CD4-positive, alpha-beta memory T cell (primary cell): ENCODE results near the gene HNRNPAB. TPM values are rescaled to one million over a fixed set of nuclear protein-coding genes. Genes with fewer than 3 reads are reported as not detected.

Source experiments
- CTCF ChIA-PET: fragments of 350-600 bp; sonication (Branson Sonifier 250); formaldehyde crosslinking; loops from one replicate; lab custom pipeline; 2021; ENCODE audit warnings: inconsistent platforms; ENCODE audit not compliant: partially characterized antibody; lab: Charles Lee
- POLR2A ChIA-PET: fragments of 350-600 bp; sonication (Branson Sonifier 250); formaldehyde crosslinking; loops from one replicate; lab custom pipeline; 2021; ENCODE audit not compliant: partially characterized antibody; lab: Charles Lee
- DNase-seq, 5 donors: peaks; one replicate each; pipeline versions ENCODE4 v3.0.0 to v3.0.0-alpha.2; 2020 to 2022; ENCODE audit warnings: mixed read lengths in 1 of 5
- H3K27ac ChIP-seq: one replicate; pipeline ENCODE4 v1.7.0; 2013; ENCODE audit warnings: low read depth, low read length
- H3K27me3 ChIP-seq: 2 replicates; pipeline ENCODE4 v1.7.0; 2013; ENCODE audit warnings: mild to moderate bottlenecking, low read length, moderate library complexity; ENCODE audit not compliant: insufficient read depth
- H3K36me3 ChIP-seq: 2 replicates; pipeline ENCODE4 v1.7.0; 2013; ENCODE audit warnings: mild to moderate bottlenecking, low read length, moderate library complexity; ENCODE audit not compliant: insufficient read depth
- H3K4me1 ChIP-seq: 2 replicates; pipeline ENCODE4 v1.7.0; 2013; ENCODE audit warnings: mild to moderate bottlenecking, low read length, moderate library complexity; ENCODE audit not compliant: insufficient read depth
- H3K4me3 ChIP-seq, 2 donors: one replicate each; pipeline ENCODE4 v1.7.0; 2013; ENCODE audit warnings: low read length in 2 of 2, mild to moderate bottlenecking in 1 of 2
- H3K9me3 ChIP-seq, 2 donors: one replicate each; pipeline ENCODE4 v1.7.0; 2013; ENCODE audit warnings: low read length in 2 of 2, control low read depth in 1 of 2; ENCODE audit not compliant: control insufficient read depth in 1 of 2
- H3K27ac Mint-ChIP-seq, 7 donors: one replicate each; pipeline ENCODE4 v1.8.0; 2020 to 2021; ENCODE audit warnings: mixed read lengths in 7 of 7, mild to moderate bottlenecking in 6 of 7, inconsistent platforms in 3 of 7, moderate library complexity in 3 of 7
- H3K27me3 Mint-ChIP-seq, 2 donors: one replicate each; pipeline ENCODE4 v1.8.0; 2020 to 2021; ENCODE audit warnings: mixed read lengths in 2 of 2
- H3K36me3 Mint-ChIP-seq, 2 donors: one replicate each; pipeline ENCODE4 v1.8.0; 2020 to 2021; ENCODE audit warnings: mixed read lengths in 2 of 2, inconsistent platforms in 1 of 2, mild to moderate bottlenecking in 1 of 2
- H3K4me1 Mint-ChIP-seq, 4 donors: one replicate each; pipeline ENCODE4 v1.8.0; 2020 to 2021; ENCODE audit warnings: mixed read lengths in 4 of 4, mild to moderate bottlenecking in 1 of 4
- H3K4me3 Mint-ChIP-seq, 8 donors: one replicate each; pipeline ENCODE4 v1.8.0; 2020 to 2021; ENCODE audit warnings: mixed read lengths in 8 of 8, mild to moderate bottlenecking in 7 of 8, moderate library complexity in 6 of 8, inconsistent platforms in 3 of 8
- H3K9me3 Mint-ChIP-seq, 8 donors: one replicate each; pipeline ENCODE4 v1.8.0; 2020 to 2021; ENCODE audit warnings: mixed read lengths in 8 of 8, mild to moderate bottlenecking in 5 of 8, inconsistent platforms in 3 of 8, moderate library complexity in 1 of 8
- intact Hi-C: fragments of 100-400 bp; cut with micrococcal nuclease; formaldehyde crosslinking; loops from one replicate; pipeline ENCODE4 v1.15.1; 2023
- polyA plus RNA-seq, 2 donors: library from polyadenylated mRNA; unstranded; fragments of 300-500 nt; fragmentation: Illumina TruSeq; gene quantifications; one replicate each; pipeline ENCODE4 v1.2.3, GENCODE V29; 2021
- total RNA-seq, 2 experiments: library from RNA; stranded (reverse); gene quantifications; one replicate each; pipeline ENCODE4 v1.2.3, GENCODE V29; 2021

Gene HNRNPAB
- total and polyA plus RNA-seq, 4 experiments from 2014 or later: 29.4 to 85.3 (median 78.7) TPM

DNA sequence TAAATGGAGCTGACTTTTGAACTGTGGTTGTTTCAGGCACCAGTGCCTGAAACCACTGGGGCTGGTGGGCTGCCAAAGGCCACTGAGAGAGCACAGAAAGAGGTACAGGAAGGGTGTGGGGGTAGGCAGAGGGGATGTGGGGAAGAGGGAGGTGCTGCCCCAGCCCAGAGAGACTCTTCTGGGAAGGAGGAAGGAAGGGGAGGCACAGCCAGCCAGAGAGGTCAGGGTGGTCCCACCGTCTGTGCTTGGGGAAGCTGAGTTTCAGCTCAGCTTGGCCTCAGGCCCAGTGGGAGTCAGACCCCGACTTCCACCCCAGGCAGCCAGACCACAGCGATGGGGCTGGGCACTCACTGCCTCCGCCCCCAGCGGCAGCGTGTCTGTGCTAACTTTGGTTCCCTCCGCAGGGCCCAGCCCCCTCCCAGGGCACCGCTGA, 36.9 kb downstream of the HNRNPAB start:
- Histone ChIP-seq H3K4me1 (peaks cover 40% of the 10 kb centered on the region), H3K9me3 (no peaks in the 10 kb centered on the region), H3K27me3 (no peaks in the 10 kb centered on the region), H3K4me3 (no peak overlapping the region), H3K27ac (no peak overlapping the region), H3K36me3 (no peaks in the 10 kb centered on the region)
- CTCF ChIA-PET: no interaction called here
- intact Hi-C loops: no loop called here
- Mint-ChIP-seq H3K27ac (peak overlapping the region in 6 of 7 donors; percentile 32 to 87 (median 73)), H3K27me3 (no peaks in the 10 kb centered on the region), H3K36me3 (no peaks in the 10 kb centered on the region), H3K4me3 (peak overlapping the region in 5 of 8 donors; percentile 27 to 62 (median 44)), H3K9me3 (no peaks in the 10 kb centered on the region), H3K4me1 (peaks cover 12 to 45% (median 32%) of the 10 kb centered on the region in 4 donors)
- no peak for DNase-seq
- POLR2A ChIA-PET: interaction anchor here (1.0 kb wide), 1 partner anchor 10 kb away, joined by 3 read pairs; no protein-coding TSS in a partner anchor

DNA sequence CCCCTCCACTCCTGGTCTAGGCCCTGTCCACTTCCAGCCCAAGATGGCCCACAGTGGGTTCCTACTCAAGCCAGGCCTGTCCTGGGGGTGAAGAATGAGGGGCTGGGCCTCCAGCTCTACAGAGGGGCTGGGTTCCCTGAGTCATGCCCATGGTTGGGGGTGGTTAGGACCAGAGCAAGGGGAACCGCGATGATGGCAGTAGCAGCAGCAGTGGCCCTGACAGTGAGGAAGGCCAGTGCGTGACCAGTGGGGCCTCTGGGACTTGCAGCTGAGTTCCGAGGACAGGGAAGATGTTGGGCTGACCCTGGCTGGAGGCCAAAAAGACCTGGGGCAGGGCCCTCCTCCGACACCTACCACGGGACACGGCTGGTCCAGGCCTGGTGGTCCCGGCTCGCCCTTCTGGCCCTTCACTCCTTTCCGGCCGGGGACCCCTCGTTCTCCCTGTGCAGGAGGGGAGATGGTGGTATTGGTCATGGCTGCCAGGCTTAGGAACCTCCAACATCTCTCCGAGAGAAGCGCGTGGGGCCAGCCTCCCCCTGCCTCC, 37.4 kb downstream of the HNRNPAB start:
- ChIA-PET POLR2A (no interaction called here), CTCF (no interaction called here)
- Mint-ChIP-seq H3K4me3 (no peak overlapping the region), H3K9me3 (no peaks in the 10 kb centered on the region), H3K27ac (peak overlapping the region in 1 of 7 donors; percentile 71), H3K27me3 (no peaks in the 10 kb centered on the region), H3K36me3 (no peaks in the 10 kb centered on the region), H3K4me1 (peaks cover 12 to 40% (median 31%) of the 10 kb centered on the region in 4 donors)
- Histone ChIP-seq H3K27ac (no peak overlapping the region), H3K36me3 (no peaks in the 10 kb centered on the region), H3K9me3 (no peaks in the 10 kb centered on the region), H3K4me3 (no peak overlapping the region), H3K27me3 (no peaks in the 10 kb centered on the region), H3K4me1 (peaks cover 38% of the 10 kb centered on the region)
- intact Hi-C loops: no loop called here
- no peak for DNase-seq

DNA sequence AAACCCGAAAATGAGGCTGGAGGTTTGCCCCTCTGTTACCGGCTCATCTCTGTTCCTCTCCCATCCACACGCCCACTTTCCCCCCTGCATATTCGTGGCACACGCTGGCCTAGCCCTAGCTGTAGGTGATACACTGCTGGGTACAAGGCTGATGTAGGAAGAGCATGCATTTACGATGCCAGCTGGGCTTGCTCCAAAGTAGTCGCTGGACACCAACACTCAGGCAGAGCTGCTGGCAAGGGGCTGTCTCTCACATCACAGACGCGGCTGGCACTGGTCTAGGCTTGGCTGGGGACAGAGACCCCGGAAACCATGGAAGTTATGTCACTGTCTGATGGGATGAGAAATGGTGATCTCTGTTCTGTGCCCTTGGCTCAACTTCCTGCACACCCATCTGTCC, 38.1 kb downstream of the HNRNPAB start:
- no peaks in the 10 kb centered on the region for H3K27me3 Mint-ChIP-seq
- POLR2A ChIA-PET: no interaction called here

DNA sequence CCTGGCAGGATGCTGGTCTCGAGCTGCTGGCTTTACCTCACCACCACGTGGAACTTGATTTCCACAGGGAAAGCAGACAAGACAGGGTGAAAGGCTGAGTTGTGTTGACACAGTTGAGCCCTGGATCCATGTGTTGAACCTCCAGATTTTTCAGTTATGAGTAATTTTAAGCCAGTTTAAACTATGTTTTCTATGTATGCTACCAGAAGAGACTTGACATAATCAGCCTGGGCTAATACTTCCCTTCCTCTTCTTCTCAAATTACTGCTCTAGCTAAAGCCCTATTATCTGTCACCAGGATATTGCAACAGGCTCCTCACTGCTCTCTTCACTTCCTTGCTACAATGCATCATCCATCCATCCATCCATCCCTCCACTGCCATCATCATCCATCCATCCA, 40.2 kb downstream of the HNRNPAB start:
- no peaks in the 10 kb centered on the region for H3K9me3 ChIP-seq
- Mint-ChIP-seq H3K4me3 (no peak overlapping the region), H3K36me3 (peaks cover 0 to 2% of the 10 kb centered on the region in 2 donors), H3K9me3 (peaks cover 0 to 2% (median 0%) of the 10 kb centered on the region in 8 donors), H3K27me3 (peaks cover 0 to under 1% of the 10 kb centered on the region in 2 donors), H3K27ac (peak overlapping the region in 1 of 7 donors; percentile 48), H3K4me1 (peaks cover 10 to 28% (median 17%) of the 10 kb centered on the region in 4 donors)
- no peak overlapping the region for H3K4me3 ChIP-seq
- no peak overlapping the region for H3K27ac ChIP-seq
- H3K27me3 ChIP-seq: no peaks in the 10 kb centered on the region
- ChIA-PET POLR2A (no interaction called here), CTCF (no interaction called here)
- no peaks in the 10 kb centered on the region for H3K36me3 ChIP-seq
- no peak for DNase-seq
- intact Hi-C loops: no loop called here
- H3K4me1 ChIP-seq: peaks cover 22% of the 10 kb centered on the region

More for the DNA sequence above, 38.1 kb downstream of the HNRNPAB start:
- DNase-seq: no peak
- Histone ChIP-seq H3K27me3 (no peaks in the 10 kb centered on the region), H3K27ac (no peak overlapping the region), H3K36me3 (no peaks in the 10 kb centered on the region), H3K4me1 (peaks cover 32% of the 10 kb centered on the region), H3K9me3 (no peaks in the 10 kb centered on the region), H3K4me3 (no peak overlapping the region)
- intact Hi-C loops: no loop called here
- Mint-ChIP-seq H3K36me3 (no peaks in the 10 kb centered on the region), H3K4me3 (peak overlapping the region in 2 of 8 donors; percentile 50 to 57), H3K27ac (peak overlapping the region in 2 of 7 donors; percentile 4 to 71), H3K4me1 (peaks cover 12 to 40% (median 28%) of the 10 kb centered on the region in 4 donors), H3K9me3 (no peaks in the 10 kb centered on the region)
- CTCF ChIA-PET: no interaction called here

DNA sequence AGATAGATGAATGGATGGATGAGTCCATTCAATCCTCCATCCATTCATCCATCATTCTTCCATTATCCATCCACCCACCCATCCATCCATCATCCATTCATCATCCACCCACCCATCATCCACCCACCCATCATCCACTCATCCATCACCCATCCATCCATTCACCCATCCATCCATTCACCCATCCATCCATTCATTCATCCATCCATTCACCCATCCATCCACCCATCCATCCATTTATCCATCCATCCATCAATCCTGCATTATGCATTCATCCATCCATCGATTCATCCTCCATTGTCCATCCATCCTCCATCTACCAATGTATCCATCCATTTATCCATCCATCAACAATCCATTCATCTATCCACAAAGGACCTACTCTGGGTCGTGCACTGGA, 41.1 kb downstream of the HNRNPAB start:
- Mint-ChIP-seq H3K9me3 (peaks cover 0 to 2% (median 0%) of the 10 kb centered on the region in 8 donors), H3K27me3 (peaks cover 0 to 1% of the 10 kb centered on the region in 2 donors), H3K36me3 (peaks cover 0 to 3% of the 10 kb centered on the region in 2 donors), H3K4me3 (no peak overlapping the region), H3K4me1 (peaks cover 11 to 29% (median 17%) of the 10 kb centered on the region in 4 donors), H3K27ac (no peak overlapping the region)
- H3K36me3 ChIP-seq: no peaks in the 10 kb centered on the region
- H3K9me3 ChIP-seq: no peaks in the 10 kb centered on the region
- H3K27ac ChIP-seq: no peak overlapping the region
- H3K27me3 ChIP-seq: no peaks in the 10 kb centered on the region
- ChIA-PET POLR2A (no interaction called here), CTCF (no interaction called here)
- intact Hi-C loops: no loop called here
- no peak for DNase-seq
- peaks cover 14% of the 10 kb centered on the region for H3K4me1 ChIP-seq
- H3K4me3 ChIP-seq: no peak overlapping the region

DNA sequence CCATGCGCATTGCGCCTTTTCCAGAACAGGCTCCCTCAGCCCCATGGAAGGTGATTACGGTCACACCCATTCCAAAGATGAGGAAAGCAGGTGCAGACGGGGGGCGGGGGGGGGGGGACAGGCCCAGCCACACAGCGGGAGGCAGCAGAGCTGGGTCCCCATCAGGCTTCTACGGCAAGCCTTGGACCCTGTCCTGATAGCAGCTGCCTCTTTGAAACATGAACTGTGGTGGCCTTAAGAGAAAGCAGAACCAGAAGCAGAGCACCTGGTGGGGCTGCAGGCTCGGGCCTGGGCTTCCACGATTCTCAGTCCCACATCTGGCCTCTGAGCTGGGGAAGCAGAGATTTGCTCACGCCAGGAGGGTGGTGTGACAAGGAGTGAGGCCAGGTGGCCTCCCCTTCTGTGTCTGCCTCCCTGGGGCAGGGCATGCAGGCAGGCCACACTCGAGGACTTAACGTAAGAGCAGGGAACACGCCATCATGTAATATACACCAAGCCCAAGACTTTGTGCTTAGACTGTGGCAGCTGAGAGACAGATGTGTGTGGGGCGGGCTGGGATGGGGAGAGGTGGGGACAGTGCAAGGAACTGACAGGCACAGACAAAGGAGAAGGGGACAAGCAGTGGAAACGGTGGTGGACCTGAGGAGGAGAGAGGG, 42.4 kb downstream of the HNRNPAB start:
- Mint-ChIP-seq H3K27ac (peak overlapping the region in 2 of 7 donors; percentile 32 to 42), H3K36me3 (peaks cover 0 to 3% of the 10 kb centered on the region in 2 donors), H3K9me3 (peaks cover 0 to 2% (median 0%) of the 10 kb centered on the region in 8 donors), H3K4me1 (peaks cover 4 to 19% (median 9%) of the 10 kb centered on the region in 4 donors), H3K4me3 (no peak overlapping the region), H3K27me3 (peaks cover 0 to 1% of the 10 kb centered on the region in 2 donors)
- H3K4me3 ChIP-seq: no peak overlapping the region
- intact Hi-C loops: no loop called here
- ChIA-PET POLR2A (no interaction called here), CTCF (no interaction called here)
- no peaks in the 10 kb centered on the region for H3K27me3 ChIP-seq
- H3K36me3 ChIP-seq: no peaks in the 10 kb centered on the region
- peaks cover 10% of the 10 kb centered on the region for H3K4me1 ChIP-seq
- no peaks in the 10 kb centered on the region for H3K9me3 ChIP-seq
- DNase-seq: no peak
- H3K27ac ChIP-seq: no peak overlapping the region
